ENCODE results near the gene MARCHF3. TPM values are rescaled to one million over a fixed set of nuclear protein-coding genes. Genes with fewer than 3 reads are reported as not detected.

Gene MARCHF3
- polyA plus RNA-seq, 1 donor from 2014 or later = 3.9 TPM

DNA sequence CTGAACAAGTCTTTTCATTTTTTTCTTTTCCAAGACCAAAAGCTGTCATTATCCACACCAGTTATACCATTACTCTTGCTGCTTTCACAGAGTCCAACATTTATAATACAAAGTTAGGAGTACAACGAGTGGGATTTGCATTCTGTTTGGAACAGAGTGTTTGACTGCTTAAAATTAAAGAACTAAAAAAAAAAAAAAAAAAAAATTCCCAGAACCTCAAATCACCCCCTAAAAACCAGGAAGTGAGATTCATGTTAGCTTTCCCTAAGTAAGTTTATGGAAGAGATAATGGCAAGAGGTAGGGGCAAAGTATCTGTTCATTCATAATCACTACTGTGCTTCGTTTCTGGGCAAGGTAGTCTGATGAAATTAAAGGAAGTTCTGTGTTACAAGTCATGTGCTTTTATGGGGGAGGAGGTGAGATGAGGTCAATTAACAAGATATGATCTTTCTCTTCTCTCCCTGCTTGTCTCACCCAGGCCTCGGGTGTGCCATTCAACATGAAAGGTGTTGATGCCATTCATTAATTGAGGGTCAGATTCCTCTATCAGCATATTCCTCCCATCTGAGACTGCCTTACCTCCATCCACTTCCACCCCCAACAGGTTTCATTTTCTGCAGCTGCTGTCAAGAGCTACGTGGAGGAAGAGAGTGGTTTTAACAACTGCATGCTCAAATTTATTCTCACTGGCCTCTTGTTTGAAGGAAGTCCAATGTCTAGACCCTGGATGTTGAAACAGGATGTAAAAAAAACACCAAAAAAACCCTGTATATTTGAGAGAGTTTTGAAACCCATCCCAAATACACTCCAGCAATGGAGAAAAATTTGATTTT lies 58.1 kb downstream of the MARCHF3 start:
- Histone ChIP-seq H3F3A (ENCODE audit: insufficient read depth, low read length, poor library complexity, severe bottlenecking) (no peaks in the 10 kb centered on the region), H3K27ac (ENCODE audit: low read length) (no peak overlapping the region), H3K36me3 (ENCODE audit: insufficient read depth, low read length) (no peaks in the 10 kb centered on the region), H2AFZ (ENCODE audit: low read depth, low read length) (no peak overlapping the region), H3K9me3 (ENCODE audit: low read length) (no peaks in the 10 kb centered on the region), H3K4me2 (ENCODE audit: low read length) (no peak overlapping the region), H4K20me1 (ENCODE audit: insufficient read depth) (no peaks in the 10 kb centered on the region), H3K79me2 (replicated peaks; ENCODE audit: insufficient read depth, low read length) (no peaks in the 10 kb centered on the region), H3K9ac (ENCODE audit: low read length) (no peak overlapping the region), H3K27me3 (ENCODE audit: insufficient read depth, low read depth, low read length) (no peaks in the 10 kb centered on the region), H3K9me2 (ENCODE audit: insufficient read depth, low read length) (no peaks in the 10 kb centered on the region), H3K4me3 (ENCODE audit: low read length) (no peak overlapping the region)
- TF ChIP-seq, protein P1, sequence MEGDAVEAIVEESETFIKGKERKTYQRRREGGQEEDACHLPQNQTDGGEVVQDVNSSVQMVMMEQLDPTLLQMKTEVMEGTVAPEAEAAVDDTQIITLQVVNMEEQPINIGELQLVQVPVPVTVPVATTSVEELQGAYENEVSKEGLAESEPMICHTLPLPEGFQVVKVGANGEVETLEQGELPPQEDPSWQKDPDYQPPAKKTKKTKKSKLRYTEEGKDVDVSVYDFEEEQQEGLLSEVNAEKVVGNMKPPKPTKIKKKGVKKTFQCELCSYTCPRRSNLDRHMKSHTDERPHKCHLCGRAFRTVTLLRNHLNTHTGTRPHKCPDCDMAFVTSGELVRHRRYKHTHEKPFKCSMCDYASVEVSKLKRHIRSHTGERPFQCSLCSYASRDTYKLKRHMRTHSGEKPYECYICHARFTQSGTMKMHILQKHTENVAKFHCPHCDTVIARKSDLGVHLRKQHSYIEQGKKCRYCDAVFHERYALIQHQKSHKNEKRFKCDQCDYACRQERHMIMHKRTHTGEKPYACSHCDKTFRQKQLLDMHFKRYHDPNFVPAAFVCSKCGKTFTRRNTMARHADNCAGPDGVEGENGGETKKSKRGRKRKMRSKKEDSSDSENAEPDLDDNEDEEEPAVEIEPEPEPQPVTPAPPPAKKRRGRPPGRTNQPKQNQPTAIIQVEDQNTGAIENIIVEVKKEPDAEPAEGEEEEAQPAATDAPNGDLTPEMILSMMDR (IDR thresholded peaks at IDR 0.05; ENCODE audit: poor library complexity, severe bottlenecking) = no peak
- TF ChIP-seq TAF1 (IDR thresholded peaks at IDR 0.05; ENCODE audit: low read depth) (no peak), EZH2 (IDR thresholded peaks at IDR 0.05; ENCODE audit: borderline replicate concordance, insufficient read depth, low read length, poor library complexity, severe bottlenecking) (no peak), MXI1 (conservative IDR thresholded peaks at IDR 0.05; ENCODE audit: poor library complexity, severe bottlenecking) (no peak), EP300 (conservative IDR thresholded peaks at IDR 0.05; ENCODE audit: poor library complexity, severe bottlenecking) (no peak), POLR2AphosphoS5 (IDR thresholded peaks at IDR 0.05) (no peak)
- TF ChIP-seq, protein P2, sequence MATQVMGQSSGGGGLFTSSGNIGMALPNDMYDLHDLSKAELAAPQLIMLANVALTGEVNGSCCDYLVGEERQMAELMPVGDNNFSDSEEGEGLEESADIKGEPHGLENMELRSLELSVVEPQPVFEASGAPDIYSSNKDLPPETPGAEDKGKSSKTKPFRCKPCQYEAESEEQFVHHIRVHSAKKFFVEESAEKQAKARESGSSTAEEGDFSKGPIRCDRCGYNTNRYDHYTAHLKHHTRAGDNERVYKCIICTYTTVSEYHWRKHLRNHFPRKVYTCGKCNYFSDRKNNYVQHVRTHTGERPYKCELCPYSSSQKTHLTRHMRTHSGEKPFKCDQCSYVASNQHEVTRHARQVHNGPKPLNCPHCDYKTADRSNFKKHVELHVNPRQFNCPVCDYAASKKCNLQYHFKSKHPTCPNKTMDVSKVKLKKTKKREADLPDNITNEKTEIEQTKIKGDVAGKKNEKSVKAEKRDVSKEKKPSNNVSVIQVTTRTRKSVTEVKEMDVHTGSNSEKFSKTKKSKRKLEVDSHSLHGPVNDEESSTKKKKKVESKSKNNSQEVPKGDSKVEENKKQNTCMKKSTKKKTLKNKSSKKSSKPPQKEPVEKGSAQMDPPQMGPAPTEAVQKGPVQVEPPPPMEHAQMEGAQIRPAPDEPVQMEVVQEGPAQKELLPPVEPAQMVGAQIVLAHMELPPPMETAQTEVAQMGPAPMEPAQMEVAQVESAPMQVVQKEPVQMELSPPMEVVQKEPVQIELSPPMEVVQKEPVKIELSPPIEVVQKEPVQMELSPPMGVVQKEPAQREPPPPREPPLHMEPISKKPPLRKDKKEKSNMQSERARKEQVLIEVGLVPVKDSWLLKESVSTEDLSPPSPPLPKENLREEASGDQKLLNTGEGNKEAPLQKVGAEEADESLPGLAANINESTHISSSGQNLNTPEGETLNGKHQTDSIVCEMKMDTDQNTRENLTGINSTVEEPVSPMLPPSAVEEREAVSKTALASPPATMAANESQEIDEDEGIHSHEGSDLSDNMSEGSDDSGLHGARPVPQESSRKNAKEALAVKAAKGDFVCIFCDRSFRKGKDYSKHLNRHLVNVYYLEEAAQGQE (IDR thresholded peaks at IDR 0.05; ENCODE audit: borderline replicate concordance) = no peak

DNA sequence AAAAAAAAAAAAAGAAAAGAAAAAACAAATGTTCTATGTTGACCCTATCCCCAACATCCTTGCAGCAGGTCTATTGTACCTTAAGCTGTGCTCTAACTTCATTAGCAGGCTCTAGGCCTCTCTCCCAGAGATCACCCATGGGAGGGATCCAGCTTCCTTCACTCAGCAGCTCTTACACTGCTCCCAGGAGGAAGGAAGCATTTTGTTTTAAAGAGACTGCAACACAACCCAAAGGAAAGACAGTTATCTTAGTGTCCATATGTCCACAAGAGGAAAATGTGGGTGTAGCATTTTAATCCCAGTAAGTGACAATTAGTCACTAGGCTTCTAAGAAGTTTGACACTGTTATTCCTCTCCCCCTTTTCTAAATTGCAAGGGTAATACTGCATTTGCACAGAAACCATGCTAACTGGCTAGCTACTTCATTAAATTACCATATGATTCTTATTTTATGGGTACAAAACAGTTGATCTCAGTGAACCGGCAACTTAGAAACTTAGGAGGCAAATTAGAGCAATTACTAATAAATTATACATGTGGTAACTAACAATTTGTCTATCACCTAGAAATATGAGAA lies 58.8 kb downstream of the MARCHF3 start:
- Histone ChIP-seq H3K27me3 (ENCODE audit: insufficient read depth, low read depth, low read length) (no peaks in the 10 kb centered on the region), H4K20me1 (ENCODE audit: insufficient read depth) (no peaks in the 10 kb centered on the region), H3K36me3 (ENCODE audit: insufficient read depth, low read length) (no peaks in the 10 kb centered on the region), H3F3A (ENCODE audit: insufficient read depth, low read length, poor library complexity, severe bottlenecking) (no peaks in the 10 kb centered on the region), H3K79me2 (replicated peaks; ENCODE audit: insufficient read depth, low read length) (no peaks in the 10 kb centered on the region), H3K9me2 (ENCODE audit: insufficient read depth, low read length) (no peaks in the 10 kb centered on the region), H3K4me3 (ENCODE audit: low read length) (no peak overlapping the region), H2AFZ (ENCODE audit: low read depth, low read length) (no peak overlapping the region), H3K4me2 (ENCODE audit: low read length) (no peak overlapping the region), H3K27ac (ENCODE audit: low read length) (no peak overlapping the region), H3K9me3 (ENCODE audit: low read length) (no peaks in the 10 kb centered on the region), H3K9ac (ENCODE audit: low read length) (no peak overlapping the region)
- TF ChIP-seq TAF1 (IDR thresholded peaks at IDR 0.05; ENCODE audit: low read depth) = no peak
- TF ChIP-seq POLR2AphosphoS5 (IDR thresholded peaks at IDR 0.05) = no peak
- TF ChIP-seq EP300 (conservative IDR thresholded peaks at IDR 0.05; ENCODE audit: poor library complexity, severe bottlenecking) = no peak
- TF ChIP-seq, protein P1 (IDR thresholded peaks at IDR 0.05; ENCODE audit: poor library complexity, severe bottlenecking) = no peak
- TF ChIP-seq, protein P2 (IDR thresholded peaks at IDR 0.05; ENCODE audit: borderline replicate concordance) = no peak
- TF ChIP-seq SMC3 (conservative IDR thresholded peaks at IDR 0.05; ENCODE audit: poor library complexity) = no peak
- no peak for TF ChIP-seq MXI1 (conservative IDR thresholded peaks at IDR 0.05; ENCODE audit: poor library complexity, severe bottlenecking)
- no peak for TF ChIP-seq EZH2 (IDR thresholded peaks at IDR 0.05; ENCODE audit: borderline replicate concordance, insufficient read depth, low read length, poor library complexity, severe bottlenecking)
- TF ChIP-seq RAD21 (conservative IDR thresholded peaks at IDR 0.05) = no peak

All from neural cell (in vitro differentiated cells).